SH-SY5Y (cell line): ENCODE data around the gene CBLIF.

Experiments
- GATA2 ChIP-seq: IDR thresholded peaks from 2 replicates; pipeline ENCODE4 v1.6.1; 2011; ENCODE audit warnings: mild to moderate bottlenecking, low read depth, low read length
- GATA3 ChIP-seq: IDR thresholded peaks from 2 replicates; pipeline ENCODE4 v1.6.1; 2011; ENCODE audit warnings: low read depth, mild to moderate bottlenecking, low read length, moderate library complexity

Gene CBLIF

GRCh38 chr11:59812220-59812619 lies 33.1 kb downstream of the CBLIF start:
- TF ChIP-seq GATA3 (no peak), GATA2 (no peak)

GRCh38 chr11:59810911-59811259 lies 34.4 kb downstream of the CBLIF start:
- TF ChIP-seq GATA2 (no peak), GATA3 (no peak)

GRCh38 chr11:59810189-59810910 lies 34.9 kb downstream of the CBLIF start, which contains the start of gene MRPL16:
TSS of gene MRPL16 (minus strand) at chr11:59810778. CDS start at chr11:59810658, 120 bp downstream.
- TF ChIP-seq GATA2 (no peak), GATA3 (no peak)

- TF ChIP-seq GATA2 (no peak), GATA3 (no peak)
Measured at GRCh38 chr11:59807047-59807610, 38.2 kb downstream of the CBLIF start.

- no peak for TF ChIP-seq GATA3
- TF ChIP-seq GATA2 = no peak
Measured at GRCh38 chr11:59804061-59804460, 41.2 kb downstream of the CBLIF start.

- no peak for TF ChIP-seq GATA3
- no peak for TF ChIP-seq GATA2
Measured at GRCh38 chr11:59802639-59803176, 42.6 kb downstream of the CBLIF start.

- TF ChIP-seq GATA2 = no peak
- TF ChIP-seq GATA3 = no peak
Measured at GRCh38 chr11:59801981-59802638, 43.2 kb downstream of the CBLIF start.

- no peak for TF ChIP-seq GATA2
- TF ChIP-seq GATA3 = no peak
Measured at GRCh38 chr11:59801160-59801706, 44.1 kb downstream of the CBLIF start.

- TF ChIP-seq GATA2 (no peak), GATA3 (no peak)
Measured at GRCh38 chr11:59800390-59801025, 44.8 kb downstream of the CBLIF start.

- TF ChIP-seq GATA2 = no peak
- no peak for TF ChIP-seq GATA3
Measured at GRCh38 chr11:59794417-59794816, 50.9 kb downstream of the CBLIF start.

GRCh38 chr11:59792507-59792906 lies 52.8 kb downstream of the CBLIF start:
- no peak for TF ChIP-seq GATA3
- TF ChIP-seq GATA2 = no peak

- no peak for TF ChIP-seq GATA2
Measured at GRCh38 chr11:59791639-59792038, 53.7 kb downstream of the CBLIF start.

GRCh38 chr11:59787816-59788215 lies 57.5 kb downstream of the CBLIF start:
- TF ChIP-seq GATA2 (no peak), GATA3 (no peak)

- TF ChIP-seq GATA3 (no peak), GATA2 (no peak)
Measured at GRCh38 chr11:59787255-59787588, 58.1 kb downstream of the CBLIF start.
